H1 (cell line): ENCODE results near the gene TSPOAP1. TPM values are rescaled to one million over a fixed set of nuclear protein-coding genes. Genes with fewer than 3 reads are reported as not detected.

Experiments used
- CTCF ChIA-PET: fragments of 300-600 bp; sonication (Branson Sonifier 250); formaldehyde crosslinking; loops from one replicate; lab custom pipeline; 2021; ENCODE audit not compliant: partially characterized antibody; lab: Charles Lee
- POLR2A ChIA-PET: fragments of 300-600 bp; sonication (Branson Sonifier 250); formaldehyde crosslinking; loops from one replicate; lab custom pipeline; 2021; ENCODE audit warnings: inconsistent platforms; ENCODE audit not compliant: partially characterized antibody; lab: Charles Lee
- DNase-seq, 2 experiments: peaks; one replicate each; pipeline versions ENCODE4 v3.0.0 to v3.0.0-alpha.2; 2010 to 2022; ENCODE audit warnings: low spot score in 2 of 2, low read depth in 1 of 2, mixed read lengths in 1 of 2
- FAIRE-seq: peaks from 2 replicates; lab custom pipeline; 2011; peaks lifted over from hg19 to GRCh38; lab: Jason Lieb, UNC
- H2AFZ ChIP-seq: 2 replicates; pipeline ENCODE4 v1.8.1; 2012; ENCODE audit warnings: low read length, inconsistent platforms
- H2AK5ac ChIP-seq: 2 replicates; pipeline ENCODE4 v1.6.1; 2013; ENCODE audit warnings: low read depth, low read length
- H2BK120ac ChIP-seq: replicated peaks from 2 replicates; pipeline ENCODE3; 2013; ENCODE audit warnings: low read depth, low read length, inconsistent platforms
- H2BK12ac ChIP-seq: 2 replicates; pipeline ENCODE4 v1.6.1; 2013; ENCODE audit warnings: low read depth, low read length
- H2BK15ac ChIP-seq: 2 replicates; pipeline ENCODE4 v1.6.1; 2013; ENCODE audit warnings: low read length
- H2BK20ac ChIP-seq: 2 replicates; pipeline ENCODE4 v1.6.1; 2013; ENCODE audit warnings: low read length
- H2BK5ac ChIP-seq: 2 replicates; pipeline ENCODE4 v1.6.1; 2013; ENCODE audit warnings: low read depth, low read length
- H3K14ac ChIP-seq: 2 replicates; pipeline ENCODE4 v1.6.1; 2013; ENCODE audit warnings: inconsistent platforms; ENCODE audit not compliant: insufficient read length
- H3K18ac ChIP-seq: 2 replicates; pipeline ENCODE4 v1.6.1; 2013; ENCODE audit warnings: low read length; ENCODE audit errors: extremely low read depth
- H3K23ac ChIP-seq: 2 replicates; pipeline ENCODE4 v1.6.1; 2013; ENCODE audit warnings: inconsistent platforms; ENCODE audit not compliant: insufficient read length
- H3K23me2 ChIP-seq: 2 replicates; pipeline ENCODE4 v1.6.1; 2013; ENCODE audit warnings: low read depth, low read length
- H3K27ac ChIP-seq: 2 replicates; pipeline ENCODE4 v1.6.1; 2011; ENCODE audit warnings: low read depth, low read length, inconsistent platforms
- H3K27me3 ChIP-seq, 4 experiments: replicated peaks in 1 of 4; 1 replicate in 1 of 4; 2 replicates in 3 of 4; pipeline versions ENCODE4 v1.6.1 to v1.8.1; 2011 to 2013; ENCODE audit warnings: low read length in 3 of 4, mild to moderate bottlenecking in 3 of 4, inconsistent platforms in 2 of 4, mixed read lengths in 2 of 4, moderate library complexity in 1 of 4; ENCODE audit not compliant: control insufficient read depth in 3 of 4, insufficient read depth in 3 of 4; ENCODE audit errors: extremely low read depth in 1 of 4
- H3K36me3 ChIP-seq, 4 experiments: 2 replicates each; pipeline versions ENCODE4 v1.6.1 to v1.8.1; 2011 to 2013; ENCODE audit warnings: mild to moderate bottlenecking in 4 of 4, low read length in 3 of 4, moderate library complexity in 2 of 4, control low read depth in 1 of 4, inconsistent platforms in 1 of 4; ENCODE audit not compliant: insufficient read depth in 4 of 4, control insufficient read depth in 2 of 4
- H3K4ac ChIP-seq: replicated peaks from 2 replicates; pipeline ENCODE3; 2013; ENCODE audit warnings: low read length, low read depth, mixed read lengths, inconsistent platforms; ENCODE audit not compliant: insufficient read length
- H3K4me1 ChIP-seq, 4 experiments: replicated peaks in 1 of 4; 1 replicate in 1 of 4; 2 replicates in 3 of 4; pipeline versions ENCODE4 v1.6.1 to v1.8.1; 2011 to 2013; ENCODE audit warnings: low read length in 3 of 4, inconsistent platforms in 2 of 4, mixed read lengths in 1 of 4; ENCODE audit not compliant: insufficient read depth in 4 of 4, control insufficient read depth in 3 of 4
- H3K4me2 ChIP-seq, 2 experiments: 2 replicates each; pipeline versions ENCODE4 v1.6.1 to v1.8.1; 2011 to 2013; ENCODE audit warnings: low read depth in 2 of 2, low read length in 2 of 2, control low read depth in 1 of 2, inconsistent platforms in 1 of 2, mild to moderate bottlenecking in 1 of 2; ENCODE audit not compliant: insufficient read depth in 1 of 2
- H3K4me3 ChIP-seq, 4 experiments: fragments of 200-600, 300-600 bp in 1 of 4; sonication (generic), shearing (Covaris generic), sonication (Bioruptor Twin) in 1 of 4; 2 replicates each; pipeline versions ENCODE4 v1.5.1 to v1.8.1; 2011 to 2016; ENCODE audit warnings: low read length in 4 of 4, low read depth in 3 of 4, control low read depth in 2 of 4, inconsistent platforms in 2 of 4, mild to moderate bottlenecking in 2 of 4, mixed read lengths in 1 of 4, moderate library complexity in 1 of 4; ENCODE audit not compliant: insufficient read depth in 2 of 4; ENCODE audit errors: extremely low read depth in 1 of 4
- H3K56ac ChIP-seq: replicated peaks from 2 replicates; pipeline ENCODE3; 2013; ENCODE audit warnings: low read depth, mild to moderate bottlenecking, mixed read lengths, low read length, inconsistent platforms; ENCODE audit not compliant: insufficient read length
- H3K79me1 ChIP-seq: 2 replicates; pipeline ENCODE4 v1.6.1; 2013; ENCODE audit warnings: low read depth, low read length, control low read depth
- H3K79me2 ChIP-seq, 2 experiments: 2 replicates each; pipeline versions ENCODE4 v1.6.1 to v1.8.1; 2012 to 2013; ENCODE audit warnings: low read length in 2 of 2, mild to moderate bottlenecking in 2 of 2, inconsistent platforms in 1 of 2; ENCODE audit not compliant: insufficient read depth in 2 of 2, control insufficient read depth in 1 of 2
- H3K9ac ChIP-seq, 4 experiments: replicated peaks in 1 of 4; 1 replicate in 1 of 4; 2 replicates in 3 of 4; pipeline versions ENCODE4 v1.6.1 to v1.8.1; 2011 to 2013; ENCODE audit warnings: low read depth in 3 of 4, low read length in 3 of 4, control low read depth in 2 of 4, mild to moderate bottlenecking in 2 of 4, moderate library complexity in 2 of 4, inconsistent platforms in 1 of 4; ENCODE audit errors: extremely low read depth in 1 of 4
- H3K9me3 ChIP-seq, 2 experiments: 2 replicates each; pipeline versions ENCODE4 v1.6.1 to v1.8.1; 2012 to 2013; ENCODE audit warnings: mild to moderate bottlenecking in 2 of 2, moderate library complexity in 2 of 2, control low read depth in 1 of 2, inconsistent platforms in 1 of 2, low read depth in 1 of 2, low read length in 1 of 2, mixed read lengths in 1 of 2; ENCODE audit not compliant: insufficient read depth in 2 of 2
- H4K20me1 ChIP-seq, 2 experiments: replicated peaks in 1 of 2; 2 replicates each; pipeline versions ENCODE3 to v1.8.1; 2011 to 2013; ENCODE audit warnings: inconsistent platforms in 2 of 2, low read length in 2 of 2, mild to moderate bottlenecking in 1 of 2; ENCODE audit not compliant: insufficient read depth in 2 of 2, control insufficient read depth in 1 of 2
- H4K5ac ChIP-seq: 2 replicates; pipeline ENCODE4 v1.6.1; 2013; ENCODE audit warnings: low read length, low read depth, mixed read lengths, inconsistent platforms; ENCODE audit not compliant: insufficient read length
- H4K8ac ChIP-seq: 2 replicates; pipeline ENCODE4 v1.8.0; 2013; ENCODE audit warnings: mild to moderate bottlenecking, moderate library complexity, low read length, inconsistent platforms; ENCODE audit not compliant: insufficient read depth; ENCODE audit errors: extremely low read depth
- H4K91ac ChIP-seq: replicated peaks from 2 replicates; pipeline ENCODE3; 2013; ENCODE audit warnings: low read length, mixed read lengths, inconsistent platforms; ENCODE audit not compliant: insufficient read length
- CREB1 ChIP-seq: IDR thresholded peaks from 2 replicates; pipeline ENCODE4 v1.6.1; 2012; ENCODE audit warnings: inconsistent platforms
- JUND ChIP-seq: IDR thresholded peaks from 2 replicates; pipeline ENCODE4 v1.6.1; 2011; ENCODE audit warnings: mild to moderate bottlenecking, improper control_type of control experiment, low read length
- ZNF274 ChIP-seq: IDR thresholded peaks from 2 replicates; pipeline ENCODE4 v1.7.0; 2012; ENCODE audit warnings: low read length, borderline replicate concordance; ENCODE audit errors: extremely low read depth
- WGBS, 2 experiments: shearing (Covaris generic) in 1 of 2; methylation state at CpG; one replicate each; pipeline versions ENCODE4 v1.1.6 to v1.1.7; 2013 to 2015; ENCODE audit warnings: low lambda C conversion rate in 2 of 2, mixed read lengths in 2 of 2, inconsistent platforms in 1 of 2, low coverage in 1 of 2, missing lambda C conversion rate in 1 of 2; ENCODE audit not compliant: insufficient replicate concordance in 2 of 2, insufficient coverage in 1 of 2, insufficient read length in 1 of 2; ENCODE audit errors: extremely low coverage in 1 of 2, missing lambda C conversion rate in 1 of 2; 5-methylcytosine and 5-hydroxymethylcytosine counted together
- polyA plus RNA-seq, 7 experiments: library from polyadenylated mRNA; depleted of rRNA in 3 of 7; stranded (reverse) in 5 of 7; unstranded in 2 of 7; fragments of >200 nt in 5 of 7; fragments of 200-250 nt in 2 of 7; gene quantifications; 1 replicate in 5 of 7; 2 replicates in 1 of 7; 4 replicates in 1 of 7; pipeline versions ENCODE4 v1.2.1 to v1.2.3, GENCODE V29; 2011 to 2013; ENCODE audit warnings: missing spikeins in 2 of 7, mixed read lengths in 2 of 7
- total RNA-seq: library from RNA; stranded (reverse); fragmentation: NEBNext Ultra II Directional; extraction: Animal tissue kit (Norgen Biotek cat#: 25700); gene quantifications from 2 replicates; pipeline ENCODE4 v1.2.1, GENCODE V29; 2021

TSPOAP1 gene
- total and polyA plus RNA-seq, 2 of the 8 experiments (the other 6 are each of a cell fraction or from before 2014, with no cell fraction given) = 7.6 to 9.2 TPM

- Histone ChIP-seq H2BK15ac (0 out of 2 replicates have a peak overlapping the region, but pooled peaks have one; percentile 18), H3K79me2 (no peaks in the 10 kb centered on the region), H4K20me1 (no peaks in the 10 kb centered on the region), H2BK120ac (no peak overlapping the region), H3K27me3 (no peaks in the 10 kb centered on the region), H3K14ac (no peak overlapping the region), H2BK20ac (no peak overlapping the region), H3K36me3 (0 out of 8 replicates have a peak, but pooled peaks cover 0 to 2% (median 0%) of the 10 kb centered on the region in 4 experiments), H3K4me1 (peaks cover 0 to 5% (median 4%) of the 10 kb centered on the region in 4 experiments; a peak in 5 of 7 replicates)
- no peak for FAIRE-seq
- 93% methylated on average over 9 of the region's 9 CpGs; no CpG with 5 or more reads in 1 of the 2 experiments for WGBS, 2 experiments
- no peak for TF ChIP-seq ZNF274
- TF ChIP-seq CREB1 = no peak
- no peak for TF ChIP-seq JUND
- TF ChIP-seq, all 59 proteins: peak for 0
- Histone ChIP-seq H2AFZ (no peak overlapping the region), H4K8ac (0 out of 2 replicates have a peak overlapping the region, but pooled peaks have one; percentile 1), H3K79me1 (no peaks in the 10 kb centered on the region), H3K4me2 (no peak overlapping the region), H3K18ac (no peak overlapping the region), H4K5ac (no peak overlapping the region), H3K4ac (no peak overlapping the region), H2AK5ac (no peak overlapping the region), H2BK12ac (no peak overlapping the region), H3K56ac (no peak overlapping the region), H3K9ac (no peak overlapping the region), H3K27ac (no peak overlapping the region), H4K91ac (no peak overlapping the region), H2BK5ac (0 out of 2 replicates have a peak overlapping the region, but pooled peaks have one; percentile 35), H3K9me3 (no peaks in the 10 kb centered on the region), H3K23ac (no peak overlapping the region), H3K23me2 (no peaks in the 10 kb centered on the region), H3K4me3 (no peak overlapping the region)
- ChIA-PET CTCF (interaction anchor here (0.6 to 9.4 kb wide), 13 partner anchors 11 to 1230 kb away, joined by 3 to 172 read pairs (median 3); partner anchors contain the start of gene MPO), POLR2A (interaction anchor here (1.2 to 2.5 kb wide), 5 partner anchors 13 to 50 kb away, joined by 3 to 9 read pairs (median 6); partner anchors contain the start of genes SUPT4H1 and TSPOAP1)
- peak in 1 of 2 experiments; percentile 41 for DNase-seq
These were observed 26.2 kb downstream of the TSPOAP1 start for GRCh38 chr17:58302171-58302918.
